ENCODE measurements around the gene GAD1.

The GAD1 gene

DNA sequence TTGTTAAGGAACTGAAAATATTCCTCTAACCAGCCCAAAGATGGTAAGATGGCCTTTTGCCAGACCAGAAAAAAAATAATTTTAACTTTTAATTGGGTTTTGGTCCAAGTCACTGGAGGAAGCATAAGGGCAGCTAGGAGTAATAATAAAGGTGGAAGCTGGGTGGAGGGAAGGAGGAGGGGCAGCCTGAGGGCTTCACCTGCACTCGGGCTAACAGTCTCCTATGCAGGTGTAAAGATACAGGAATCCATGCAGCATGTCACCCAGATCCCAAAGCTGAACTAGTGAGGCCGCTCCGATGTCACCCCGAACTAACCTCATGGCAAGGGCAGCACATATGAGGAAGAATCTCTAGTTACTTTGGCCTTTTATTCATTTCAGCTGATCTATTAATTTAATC is 75.2 kb downstream of the GAD1 start:
- no peak for DNase-seq (ENCODE audit: low read depth in 2 of 3, low spot score in 2 of 3)

GRCh38 chr2:170892391-170892951 is 75.8 kb downstream of the GAD1 start:
- no peak for DNase-seq (ENCODE audit: low read depth in 2 of 3, low spot score in 2 of 3)

DNA sequence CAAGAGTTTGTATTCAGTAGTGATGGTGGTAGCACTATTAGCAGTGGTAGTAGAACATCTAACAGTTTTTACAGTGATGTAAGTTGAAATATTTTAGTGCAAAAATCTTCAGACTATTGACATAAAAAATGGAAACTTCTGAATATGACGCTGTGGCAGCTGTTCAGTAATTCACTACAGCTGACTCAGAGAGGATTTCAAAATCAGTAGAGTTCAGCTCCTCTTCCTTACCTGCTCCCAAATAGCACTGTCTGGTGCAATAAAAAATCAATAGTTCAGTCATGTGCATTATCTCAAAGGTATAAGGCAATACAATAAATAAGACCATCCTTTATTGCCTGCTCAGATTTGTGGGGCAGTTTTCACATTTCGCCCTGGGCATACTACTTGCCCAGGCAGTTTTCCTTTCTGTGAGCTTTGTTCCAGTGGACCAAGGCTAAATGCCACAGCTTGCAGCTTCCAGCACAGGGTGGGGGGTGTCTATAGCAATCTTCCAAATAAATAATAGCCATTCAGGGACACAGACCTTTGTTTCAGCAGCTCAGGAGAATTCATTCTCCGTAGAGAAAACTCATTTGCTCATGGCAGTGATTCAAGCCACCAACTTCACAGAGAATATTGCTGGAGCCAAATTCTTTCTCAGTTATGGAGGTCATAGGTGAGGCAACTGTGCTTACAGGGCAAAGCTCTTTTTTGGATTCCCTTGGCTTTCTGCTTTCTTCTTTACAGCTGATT is 78.5 kb downstream of the GAD1 start:
- DNase-seq (ENCODE audit: low read depth in 2 of 3, low spot score in 2 of 3), result no peak

- no peak for DNase-seq (ENCODE audit: low read depth in 2 of 3, low spot score in 2 of 3)
These were observed 79.9 kb downstream of the GAD1 start for GRCh38 chr2:170896622-170897021.

DNA sequence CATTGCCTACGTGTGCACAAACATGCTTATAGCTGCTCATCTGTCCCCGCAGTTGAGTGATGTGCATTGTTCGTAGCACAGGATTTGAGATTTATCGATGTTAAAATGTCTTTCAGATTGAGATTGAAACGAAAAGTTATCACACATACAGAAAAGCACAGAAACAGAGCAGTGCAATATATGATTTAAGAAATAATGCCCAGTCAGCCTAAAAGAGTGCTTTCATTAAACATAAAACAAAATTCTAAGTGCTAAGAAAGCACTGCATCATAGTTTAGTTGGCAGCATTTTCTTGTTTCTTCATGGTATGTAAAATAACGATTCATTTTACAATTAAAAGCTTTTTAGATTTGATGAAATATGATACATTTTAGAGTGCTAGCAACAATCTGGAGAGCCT is 80.4 kb downstream of the GAD1 start:
- no peak for DNase-seq (ENCODE audit: low read depth in 2 of 3, low spot score in 2 of 3)

DNA sequence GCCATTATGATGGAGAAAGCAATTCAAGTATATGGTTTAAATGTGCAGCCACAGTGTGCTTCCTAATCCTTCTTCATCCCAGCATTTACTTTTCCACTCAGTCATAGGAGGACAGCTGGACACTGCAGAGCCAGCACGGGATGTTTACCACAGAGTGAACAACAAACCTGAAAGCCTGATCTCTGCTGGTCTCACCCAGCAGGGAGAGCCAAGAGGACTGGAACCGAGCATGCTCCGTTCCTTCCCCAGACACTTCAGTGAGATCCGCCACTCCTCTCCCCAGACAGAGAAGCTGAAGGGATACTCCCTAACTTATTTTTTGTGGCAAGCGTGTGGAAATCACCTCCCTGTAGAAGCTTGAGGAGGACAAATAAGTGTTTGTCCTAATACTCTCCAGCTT is 89.2 kb downstream of the GAD1 start:
- no peak for DNase-seq (ENCODE audit: low read depth in 2 of 3, low spot score in 2 of 3)
